LNCAP (cell line): ENCODE data around the gene CDH11.

Source experiments
- TF ChIP-seq, protein P1 (sequence below): fragments of 450-650 bp; IDR thresholded peaks from 2 replicates; pipeline ENCODE4 v1.5.1; 2017; ENCODE audit warnings: mild to moderate bottlenecking

Gene CDH11

GRCh38 chr16:65068151-65068740 lies 53.6 kb downstream of the CDH11 start:
- TF ChIP-seq, protein P1, sequence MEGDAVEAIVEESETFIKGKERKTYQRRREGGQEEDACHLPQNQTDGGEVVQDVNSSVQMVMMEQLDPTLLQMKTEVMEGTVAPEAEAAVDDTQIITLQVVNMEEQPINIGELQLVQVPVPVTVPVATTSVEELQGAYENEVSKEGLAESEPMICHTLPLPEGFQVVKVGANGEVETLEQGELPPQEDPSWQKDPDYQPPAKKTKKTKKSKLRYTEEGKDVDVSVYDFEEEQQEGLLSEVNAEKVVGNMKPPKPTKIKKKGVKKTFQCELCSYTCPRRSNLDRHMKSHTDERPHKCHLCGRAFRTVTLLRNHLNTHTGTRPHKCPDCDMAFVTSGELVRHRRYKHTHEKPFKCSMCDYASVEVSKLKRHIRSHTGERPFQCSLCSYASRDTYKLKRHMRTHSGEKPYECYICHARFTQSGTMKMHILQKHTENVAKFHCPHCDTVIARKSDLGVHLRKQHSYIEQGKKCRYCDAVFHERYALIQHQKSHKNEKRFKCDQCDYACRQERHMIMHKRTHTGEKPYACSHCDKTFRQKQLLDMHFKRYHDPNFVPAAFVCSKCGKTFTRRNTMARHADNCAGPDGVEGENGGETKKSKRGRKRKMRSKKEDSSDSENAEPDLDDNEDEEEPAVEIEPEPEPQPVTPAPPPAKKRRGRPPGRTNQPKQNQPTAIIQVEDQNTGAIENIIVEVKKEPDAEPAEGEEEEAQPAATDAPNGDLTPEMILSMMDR: no peak

GRCh38 chr16:65066651-65067050 lies 55.2 kb downstream of the CDH11 start:
- TF ChIP-seq, protein P1: no peak

GRCh38 chr16:65065031-65065430 lies 56.8 kb downstream of the CDH11 start:
- TF ChIP-seq, protein P1: no peak

- TF ChIP-seq, protein P1: no peak
Measured at GRCh38 chr16:65064131-65064530, 57.7 kb downstream of the CDH11 start.

DNA sequence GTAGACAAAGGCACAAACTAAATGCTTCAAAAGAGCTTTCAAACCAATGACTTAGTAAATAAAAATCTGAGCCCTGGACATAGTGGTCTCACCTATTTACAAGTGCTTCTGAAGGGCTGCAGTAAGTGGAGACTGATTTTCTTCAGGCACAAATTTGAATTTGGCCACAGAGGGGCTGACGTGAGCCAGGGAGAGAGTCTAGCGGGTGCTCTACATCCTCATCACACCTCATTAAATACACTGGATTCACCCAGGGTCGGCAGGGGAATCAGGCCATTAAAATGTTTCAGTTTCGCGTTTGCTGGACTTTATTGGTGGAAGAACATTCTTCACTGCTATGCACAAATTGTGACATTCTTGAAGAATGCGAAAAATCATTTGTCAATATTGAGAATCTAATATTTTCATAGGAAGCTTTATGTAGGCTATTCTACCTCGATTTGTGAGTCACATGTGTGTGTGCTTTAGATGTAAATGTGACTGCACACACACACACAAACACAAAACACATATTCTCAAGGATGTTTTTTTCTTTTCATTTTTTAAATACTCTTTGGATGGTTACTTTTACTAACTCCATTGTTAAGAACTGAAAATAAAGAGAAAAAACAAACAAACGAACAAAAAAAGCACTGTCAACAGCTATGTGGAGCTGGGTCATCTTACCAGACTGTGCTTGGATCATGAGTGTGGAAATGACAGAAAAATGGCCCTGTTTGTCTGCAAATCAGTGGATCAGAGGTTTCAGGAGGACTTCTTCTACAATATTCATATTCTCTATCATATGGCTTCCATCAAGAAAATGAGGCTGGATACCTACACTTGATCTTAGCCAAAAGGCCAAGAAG lies 58.9 kb downstream of the CDH11 start:
- TF ChIP-seq, protein P1: no peak

DNA sequence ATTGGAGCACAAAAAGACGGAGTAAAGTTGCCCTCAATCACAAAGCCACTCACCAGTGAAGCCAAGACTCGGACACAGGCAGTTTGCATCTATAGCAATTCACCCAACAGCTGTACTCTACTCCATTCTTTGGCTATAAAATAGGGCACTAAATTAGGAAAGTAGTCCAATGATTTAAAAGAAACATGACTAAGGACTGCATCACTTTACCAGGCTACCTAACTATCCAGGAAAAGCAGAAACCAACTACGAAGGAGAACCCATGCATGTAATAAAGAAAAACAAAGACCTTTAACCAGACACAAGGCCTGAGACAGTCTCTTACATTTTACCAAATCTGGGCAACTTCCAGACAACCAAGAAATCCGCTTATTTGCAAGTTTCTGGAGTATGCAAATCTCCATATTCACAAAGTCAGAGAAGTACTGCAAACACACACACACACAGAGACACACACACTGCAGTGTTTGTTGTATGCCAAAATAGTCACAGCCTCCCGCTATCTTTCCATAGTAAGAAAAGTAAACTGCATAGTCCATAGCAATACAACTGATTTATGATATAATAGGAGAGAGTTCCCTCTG lies 59.8 kb downstream of the CDH11 start:
- TF ChIP-seq, protein P1: no peak

DNA sequence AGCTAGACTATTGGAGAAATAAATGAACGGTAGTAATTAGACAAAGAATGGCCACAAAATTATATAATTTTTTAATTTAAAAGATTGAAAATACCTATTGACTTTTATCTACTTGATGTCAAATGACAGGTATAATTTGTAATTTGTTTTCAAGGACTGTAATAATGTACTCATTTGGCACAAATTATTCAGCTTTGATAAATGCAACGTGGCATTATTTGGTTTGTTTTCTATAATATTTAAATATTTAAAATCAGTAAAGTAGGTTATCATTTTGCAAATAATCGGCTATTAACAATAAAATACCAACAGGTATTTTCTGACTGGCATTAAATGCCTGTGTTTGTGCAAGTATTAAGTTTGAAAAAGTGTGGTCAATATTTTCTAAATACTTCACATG lies 60.6 kb downstream of the CDH11 start:
- TF ChIP-seq, protein P1: no peak
